ENCODE results near the gene RNF223. TPM values are rescaled to one million over a fixed set of nuclear protein-coding genes. Genes with fewer than 3 reads are reported as not detected.

RNF223 gene
- total and polyA plus RNA-seq, 2 donors (not counting 3 experiments of a cell fraction or from before 2014, with no cell fraction given) = not detected

DNA sequence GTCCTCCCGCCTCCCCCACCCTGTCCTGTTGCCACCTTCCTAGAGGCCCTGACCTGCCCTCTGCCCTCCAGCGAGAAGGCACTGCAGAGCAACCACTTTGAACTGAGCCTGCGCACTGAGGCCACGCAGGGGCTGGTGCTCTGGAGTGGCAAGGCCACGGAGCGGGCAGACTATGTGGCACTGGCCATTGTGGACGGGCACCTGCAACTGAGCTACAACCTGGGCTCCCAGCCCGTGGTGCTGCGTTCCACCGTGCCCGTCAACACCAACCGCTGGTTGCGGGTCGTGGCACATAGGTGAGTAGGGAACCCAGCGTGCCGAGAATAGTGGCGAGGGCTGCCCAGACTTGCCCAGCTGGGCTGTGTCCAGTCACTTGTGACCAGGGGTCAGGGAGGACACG lies 20.4 kb downstream of the RNF223 start:
- Histone ChIP-seq H3K27me3 (ENCODE audit: control insufficient read depth in 2 of 2, insufficient read depth in 2 of 2, low read length in 2 of 2) (peaks cover 0 to under 1% of the 10 kb centered on the region in 2 experiments), H3K9me3 (replicated peaks; ENCODE audit: control insufficient read depth, insufficient read depth, low read length) (no peaks in the 10 kb centered on the region), H3K9me1 (replicated peaks; ENCODE audit: control insufficient read depth, extremely low read depth, insufficient read depth, low read length) (no peaks in the 10 kb centered on the region), H3K4me1 (ENCODE audit: control insufficient read depth, extremely low read depth, insufficient read depth, low read length) (no peaks in the 10 kb centered on the region), H3K79me2 (ENCODE audit: control insufficient read depth, insufficient read depth, low read length) (no peaks in the 10 kb centered on the region), H3K36me3 (ENCODE audit: control insufficient read depth in 2 of 2, extremely low read depth in 1 of 2, insufficient read depth in 2 of 2, low read length in 2 of 2) (peaks cover 0 to 11% of the 10 kb centered on the region in 2 experiments), H3K4me2 (ENCODE audit: insufficient read depth, low read length) (no peak overlapping the region), H3K4me3 (replicated peaks in 1 of 3; ENCODE audit: insufficient read depth in 1 of 3, low read depth in 1 of 3, low read length in 3 of 3) (no peak overlapping the region), H3K9ac (replicated peaks; ENCODE audit: extremely low read depth, insufficient read depth, low read length) (no peak overlapping the region), H4K20me1 (replicated peaks; ENCODE audit: control insufficient read depth, extremely low read depth, insufficient read depth, low read length) (no peaks in the 10 kb centered on the region), H2AFZ (ENCODE audit: low read depth, low read length) (no peak overlapping the region), H3K27ac (ENCODE audit: insufficient read depth, low read depth, low read length) (no peak overlapping the region)
- dilution Hi-C loops (cut with MboI; ENCODE audit: extremely low pct_ligation_motif_present, low sequenced_read_pairs) = no loop called here
- no peak for DNase-seq (ENCODE audit: low read depth, low spot score)
- TF ChIP-seq, protein P1, sequence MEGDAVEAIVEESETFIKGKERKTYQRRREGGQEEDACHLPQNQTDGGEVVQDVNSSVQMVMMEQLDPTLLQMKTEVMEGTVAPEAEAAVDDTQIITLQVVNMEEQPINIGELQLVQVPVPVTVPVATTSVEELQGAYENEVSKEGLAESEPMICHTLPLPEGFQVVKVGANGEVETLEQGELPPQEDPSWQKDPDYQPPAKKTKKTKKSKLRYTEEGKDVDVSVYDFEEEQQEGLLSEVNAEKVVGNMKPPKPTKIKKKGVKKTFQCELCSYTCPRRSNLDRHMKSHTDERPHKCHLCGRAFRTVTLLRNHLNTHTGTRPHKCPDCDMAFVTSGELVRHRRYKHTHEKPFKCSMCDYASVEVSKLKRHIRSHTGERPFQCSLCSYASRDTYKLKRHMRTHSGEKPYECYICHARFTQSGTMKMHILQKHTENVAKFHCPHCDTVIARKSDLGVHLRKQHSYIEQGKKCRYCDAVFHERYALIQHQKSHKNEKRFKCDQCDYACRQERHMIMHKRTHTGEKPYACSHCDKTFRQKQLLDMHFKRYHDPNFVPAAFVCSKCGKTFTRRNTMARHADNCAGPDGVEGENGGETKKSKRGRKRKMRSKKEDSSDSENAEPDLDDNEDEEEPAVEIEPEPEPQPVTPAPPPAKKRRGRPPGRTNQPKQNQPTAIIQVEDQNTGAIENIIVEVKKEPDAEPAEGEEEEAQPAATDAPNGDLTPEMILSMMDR (IDR thresholded peaks at IDR 0.05; ENCODE audit: extremely low read depth in 1 of 2, insufficient read depth in 1 of 2, low read depth in 1 of 2, low read length in 2 of 2) = no peak
- no peak for TF ChIP-seq POLR2AphosphoS5 (IDR thresholded peaks at IDR 0.05; ENCODE audit: insufficient read depth, low read depth, low read length)
- TF ChIP-seq, protein P2, sequence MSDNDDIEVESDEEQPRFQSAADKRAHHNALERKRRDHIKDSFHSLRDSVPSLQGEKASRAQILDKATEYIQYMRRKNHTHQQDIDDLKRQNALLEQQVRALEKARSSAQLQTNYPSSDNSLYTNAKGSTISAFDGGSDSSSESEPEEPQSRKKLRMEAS (IDR thresholded peaks at IDR 0.05; ENCODE audit: insufficient read depth, insufficient read length) = no peak
- no peak for TF ChIP-seq MYC (IDR thresholded peaks at IDR 0.05; ENCODE audit: low read depth, low read length)
- TF ChIP-seq GATA2 (IDR thresholded peaks at IDR 0.05; ENCODE audit: insufficient read depth, insufficient read length, low read depth, low read length) = no peak
- TF ChIP-seq FOS (IDR thresholded peaks at IDR 0.05; ENCODE audit: borderline replicate concordance, insufficient read depth, low read length) = no peak
- no peak for TF ChIP-seq JUN (IDR thresholded peaks at IDR 0.05; ENCODE audit: borderline replicate concordance, insufficient read depth, insufficient read length, low read depth)
- TF ChIP-seq POLR2A (IDR thresholded peaks at IDR 0.05; ENCODE audit: low read depth, low read length) = no peak
- no peak for TF ChIP-seq EZH2 (IDR thresholded peaks at IDR 0.05; ENCODE audit: borderline replicate concordance, low read depth, low read length, severe bottlenecking)
- BruUV-seq (replicated peaks) = no TSS peak
- ChIA-PET CTCF (no interaction called here), POLR2A (no interaction called here)
- intact Hi-C loops (cut with micrococcal nuclease) = no loop called here
- FAIRE-seq = no peak
